Superior temporal gyrus (tissue), 1 donor: ENCODE results near the gene CNN2.

Experiments used
- DNase-seq: peaks from one replicate; pipeline ENCODE4 v3.0.0-alpha.2; 2016; ENCODE audit errors: extremely low spot score

CNN2 gene

GRCh38 chr19:995051-995827 is 31.2 kb upstream of the CNN2 start:
- no peak for DNase-seq

GRCh38 chr19:996051-996838 is 30.2 kb upstream of the CNN2 start:
- no peak for DNase-seq

GRCh38 chr19:998064-998463 is 28.3 kb upstream of the CNN2 start:
- DNase-seq, result no peak

- no peak for DNase-seq
Observed at GRCh38 chr19:999379-999719, 27.1 kb upstream of the CNN2 start.

GRCh38 chr19:1000095-1000494 is 26.3 kb upstream of the CNN2 start, which contains the start of gene GRIN3B:
Gene GRIN3B, plus strand, starts transcription at chr19:1000419. Its CDS starts 19 bp downstream, at chr19:1000438.
- no peak for DNase-seq

GRCh38 chr19:1000591-1001537 is 25.5 kb upstream of the CNN2 start:
- DNase-seq, result no peak

- peak; percentile 14 for DNase-seq
Observed at GRCh38 chr19:1001538-1002166, 24.8 kb upstream of the CNN2 start.

- no peak for DNase-seq
Observed at GRCh38 chr19:1002600-1002999, 23.8 kb upstream of the CNN2 start.

GRCh38 chr19:1003283-1003682 is 23.1 kb upstream of the CNN2 start:
- no peak for DNase-seq

GRCh38 chr19:1004204-1004802 is 22.1 kb upstream of the CNN2 start:
- no peak for DNase-seq

GRCh38 chr19:1004803-1005664 is 21.4 kb upstream of the CNN2 start:
- no peak for DNase-seq

- no peak for DNase-seq
Observed at GRCh38 chr19:1006711-1007398, 19.6 kb upstream of the CNN2 start.

- DNase-seq, result no peak
Observed at GRCh38 chr19:1007399-1008251, 18.8 kb upstream of the CNN2 start.

- no peak for DNase-seq
Observed at GRCh38 chr19:1008268-1009040, 18.0 kb upstream of the CNN2 start.

- DNase-seq, result peak; percentile 8
Observed at GRCh38 chr19:1009041-1009980, 17.1 kb upstream of the CNN2 start.

GRCh38 chr19:1009981-1010538 is 16.3 kb upstream of the CNN2 start:
- DNase-seq, result no peak
